GM12874 (cell line): ENCODE measurements around the gene RUBCN.

Source experiments
- CTCF ChIP-seq: IDR thresholded peaks from 2 replicates; pipeline ENCODE4 v1.5.1; 2011; ENCODE audit warnings: low read depth, mild to moderate bottlenecking, control low read depth, low read length, moderate library complexity; ENCODE audit not compliant: insufficient read depth

RUBCN gene

GRCh38 chr3:197746801-197747237, 10.1 kb upstream of the RUBCN start:
- TF ChIP-seq CTCF = no peak

- no peak for TF ChIP-seq CTCF
Observed at GRCh38 chr3:197746209-197746608, 9.5 kb upstream of the RUBCN start.

GRCh38 chr3:197742787-197743186, 6.1 kb upstream of the RUBCN start:
- TF ChIP-seq CTCF = no peak

- no peak for TF ChIP-seq CTCF
Observed at GRCh38 chr3:197737749-197738462, 1.2 kb upstream of the RUBCN start.

- no peak for TF ChIP-seq CTCF
Observed at GRCh38 chr3:197737319-197737649, 580 bp upstream of the RUBCN start.

DNA sequence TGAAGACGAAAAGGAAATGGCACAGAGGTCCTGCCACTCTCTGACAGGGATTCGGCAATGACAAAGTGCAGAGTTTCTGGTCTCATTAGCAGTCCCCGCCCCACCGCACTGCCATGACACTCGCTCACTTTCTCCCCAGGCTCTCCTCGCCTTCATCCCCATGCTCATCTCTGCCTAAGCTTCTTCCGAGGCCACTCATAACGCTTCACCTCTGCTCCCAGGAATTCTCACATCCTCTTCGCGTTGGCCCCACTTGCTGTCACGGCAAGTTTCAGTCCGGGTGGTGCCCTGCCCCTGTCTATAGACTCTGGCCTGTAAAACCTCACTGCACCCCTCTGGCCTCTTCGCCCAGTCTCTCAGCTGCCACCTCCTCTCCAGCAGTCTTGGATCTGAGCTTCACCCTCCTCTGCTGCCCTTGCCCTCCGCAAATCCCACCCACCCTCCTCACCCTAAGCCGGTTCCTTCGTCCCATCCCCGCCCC, 654 bp downstream of the RUBCN start:
- TF ChIP-seq CTCF = no peak

DNA sequence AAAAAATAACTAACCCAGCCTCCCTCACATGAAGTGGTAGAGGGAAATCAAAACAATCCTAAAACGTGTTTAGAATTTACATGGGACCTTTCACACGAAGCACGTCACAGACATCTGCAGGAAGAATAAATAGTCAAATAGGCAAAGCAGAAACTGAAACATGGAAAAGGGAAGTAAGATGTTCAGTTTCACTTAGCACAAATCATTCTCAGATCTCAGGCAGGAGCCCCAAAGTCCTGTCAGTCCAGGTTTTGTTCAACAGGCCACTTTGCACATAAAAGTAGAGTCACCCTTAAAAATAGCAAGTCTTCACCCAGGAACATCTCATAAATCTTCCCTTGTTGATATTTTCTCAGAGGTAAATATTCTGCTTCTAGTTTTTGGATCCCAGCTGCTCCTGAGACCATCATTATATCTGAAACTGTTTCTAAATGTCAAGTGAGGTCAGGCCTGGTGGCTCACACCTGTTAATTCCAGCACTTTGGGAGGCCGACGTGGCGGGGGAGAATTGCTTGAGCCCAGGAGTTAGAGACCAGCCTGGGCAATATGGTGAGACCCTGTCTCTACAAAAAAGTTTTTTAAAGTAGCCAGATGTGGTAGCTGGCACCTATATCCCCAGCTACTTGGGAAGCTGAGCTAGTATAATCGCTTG, 1.9 kb downstream of the RUBCN start:
- TF ChIP-seq CTCF = no peak
